A673 (cell line): Measurements from ENCODE around the gene PHF1. TPM values are rescaled to one million over a fixed set of nuclear protein-coding genes. Genes with fewer than 3 reads are reported as not detected.

Source experiments
- BruUV-seq: library from RNA; stranded (reverse); fragments of 400-500 nt; replicated peaks from 2 replicates; lab custom pipeline; 2021; lab: Mats Ljungman, UMichigan
- CTCF ChIA-PET: fragments of 300-600 bp; sonication (Branson Sonifier 250); formaldehyde crosslinking; loops from one replicate; lab custom pipeline; 2022; ENCODE audit warnings: antibody characterized with exemption; lab: Charles Lee
- POLR2A ChIA-PET: fragments of 300-600 bp; sonication (Branson Sonifier 250); formaldehyde crosslinking; loops from one replicate; lab custom pipeline; 2022; ENCODE audit warnings: antibody characterized with exemption; ENCODE audit not compliant: low non-redundant PET; lab: Charles Lee
- DNase-seq: peaks from one replicate; pipeline ENCODE4 v3.0.0-alpha.2; 2015; ENCODE audit warnings: low spot score
- H3K27ac ChIP-seq: fragments of 200-600 bp; sonication (generic); 2 replicates; pipeline ENCODE4 v1.5.1; 2016; ENCODE audit warnings: mixed run types, low read depth, mild to moderate bottlenecking, mixed read lengths, antibody characterized with exemption, low read length; ENCODE audit not compliant: poor library complexity, severe bottlenecking
- H3K27me3 ChIP-seq: fragments of 200-600 bp; sonication (generic); replicated peaks from 2 replicates; pipeline ENCODE4 v1.6.1; 2017; ENCODE audit warnings: mixed run types, low read depth, mild to moderate bottlenecking, mixed read lengths, antibody characterized with exemption, low read length; ENCODE audit not compliant: insufficient read depth, poor library complexity
- H3K36me3 ChIP-seq: fragments of 200-600 bp; sonication (generic); 2 replicates; pipeline ENCODE4 v1.6.1; 2016; ENCODE audit warnings: mixed run types, mild to moderate bottlenecking, mixed read lengths, antibody characterized with exemption, low read length; ENCODE audit not compliant: insufficient read depth, poor library complexity, severe bottlenecking
- H3K4me1 ChIP-seq: fragments of 200-600 bp; sonication (generic); 2 replicates; pipeline ENCODE4 v1.6.1; 2017; ENCODE audit warnings: mixed run types, mild to moderate bottlenecking, mixed read lengths, antibody characterized with exemption, low read length; ENCODE audit not compliant: insufficient read depth, poor library complexity, severe bottlenecking
- H3K4me3 ChIP-seq: fragments of 200-600 bp; sonication (generic); 2 replicates; pipeline ENCODE4 v1.5.1; 2016; ENCODE audit warnings: low read depth, mixed run types, mild to moderate bottlenecking, mixed read lengths, low read length; ENCODE audit not compliant: poor library complexity, severe bottlenecking
- H3K9me3 ChIP-seq: fragments of 200-600 bp; sonication (generic); 2 replicates; pipeline ENCODE4 v1.6.1; 2016; ENCODE audit warnings: mixed run types, low read depth, mild to moderate bottlenecking, mixed read lengths, antibody characterized with exemption, low read length; ENCODE audit not compliant: poor library complexity, severe bottlenecking
- CTCF ChIP-seq: fragments of 300-800, 200-600 bp; sonication (generic); conservative IDR thresholded peaks from 2 replicates; pipeline ENCODE4 v1.5.1; 2017; ENCODE audit warnings: low read depth, mild to moderate bottlenecking, antibody characterized with exemption, low read length, moderate library complexity, mixed read lengths
- EZH2 ChIP-seq: fragments of 200-600 bp; sonication (generic); IDR thresholded peaks from 2 replicates; pipeline ENCODE4 v1.6.1; 2017; ENCODE audit warnings: borderline replicate concordance, low read depth, mild to moderate bottlenecking, mixed read lengths, antibody characterized with exemption, low read length; ENCODE audit not compliant: poor library complexity, severe bottlenecking
- intact Hi-C: fragments of 100-400 bp; cut with micrococcal nuclease; formaldehyde crosslinking; loops from one replicate; pipeline ENCODE4 v1.10.0; 2022; ENCODE audit not compliant: unreplicated experiment
- total RNA-seq: library from RNA; stranded (reverse); gene quantifications from 2 replicates; pipeline ENCODE4 v1.2.3, GENCODE V29; 2021

The PHF1 gene
- total RNA-seq, 1 experiment from 2014 or later = 53.5 TPM

GRCh38 chr6:33450434-33450833, 39.6 kb downstream of the PHF1 start:
- ChIA-PET POLR2A (interaction anchor here (0.6 kb wide), 1 partner anchor 11 kb away, joined by 3 read pairs; no protein-coding TSS in a partner anchor), CTCF (no interaction called here)
- peak overlapping the region; percentile 13 for H3K27ac ChIP-seq
- no peaks in the 10 kb centered on the region for H3K9me3 ChIP-seq
- no peak for TF ChIP-seq CTCF
- TF ChIP-seq EZH2 = no peak
- H3K36me3 ChIP-seq = peaks cover 23% of the 10 kb centered on the region
- peaks cover 15% of the 10 kb centered on the region for H3K4me1 ChIP-seq
- no TSS peak for BruUV-seq
- H3K4me3 ChIP-seq = no peak overlapping the region
- no peaks in the 10 kb centered on the region for H3K27me3 ChIP-seq
- DNase-seq = no peak
- intact Hi-C loops = no loop called here

GRCh38 chr6:33451606-33452005, 40.8 kb downstream of the PHF1 start:
- POLR2A ChIA-PET = no interaction called here
- no TSS peak for BruUV-seq
- no peak for DNase-seq

DNA sequence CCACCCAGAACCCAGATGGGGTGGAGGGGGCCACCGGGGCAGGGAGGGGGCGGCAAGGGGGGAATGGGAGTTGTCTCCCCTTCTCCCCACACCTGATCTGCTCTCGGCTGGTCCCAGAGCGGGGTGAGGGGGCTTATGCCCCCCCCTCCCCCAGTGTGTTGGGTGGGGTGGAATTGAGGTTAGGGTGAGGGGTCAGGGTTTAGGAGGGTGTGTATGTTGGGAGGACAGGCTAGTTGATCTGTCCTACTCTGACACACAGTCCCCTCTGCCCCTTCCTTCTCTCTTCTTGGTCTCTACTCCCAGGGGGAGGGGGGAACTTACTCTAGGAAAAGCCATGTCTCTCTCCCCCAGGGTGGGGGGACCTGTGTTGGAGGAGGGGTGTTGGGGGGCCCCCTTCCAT, 41.7 kb downstream of the PHF1 start:
- H3K4me1 ChIP-seq = peaks cover 17% of the 10 kb centered on the region
- CTCF ChIA-PET = no interaction called here
- H3K27me3 ChIP-seq = no peaks in the 10 kb centered on the region
- no peak overlapping the region for H3K27ac ChIP-seq
- BruUV-seq = no TSS peak
- intact Hi-C loops = no loop called here
- peaks cover 29% of the 10 kb centered on the region for H3K36me3 ChIP-seq
- no peaks in the 10 kb centered on the region for H3K9me3 ChIP-seq
- DNase-seq = no peak
- TF ChIP-seq EZH2 (no peak), CTCF (no peak)
- POLR2A ChIA-PET = no interaction called here
- no peak overlapping the region for H3K4me3 ChIP-seq

More at GRCh38 chr6:33451606-33452005, 40.8 kb downstream of the PHF1 start:
- no peak overlapping the region for H3K4me3 ChIP-seq
- intact Hi-C loops = no loop called here
- peaks cover 29% of the 10 kb centered on the region for H3K36me3 ChIP-seq
- CTCF ChIA-PET = no interaction called here
- H3K9me3 ChIP-seq = no peaks in the 10 kb centered on the region
- H3K4me1 ChIP-seq = peaks cover 17% of the 10 kb centered on the region
- H3K27ac ChIP-seq = no peak overlapping the region
- no peaks in the 10 kb centered on the region for H3K27me3 ChIP-seq
- TF ChIP-seq EZH2 (no peak), CTCF (no peak)
